CD14-positive monocyte (primary cell): ENCODE results near the gene RBM19. TPM values are rescaled to one million over a fixed set of nuclear protein-coding genes. Genes with fewer than 3 reads are reported as not detected.

ENCODE experiments used
- DNase-seq, 3 donors: peaks; one replicate each; pipeline ENCODE4 v3.0.0-alpha.2; 2011 to 2022
- H2AFZ ChIP-seq: 2 replicates; pipeline ENCODE4 v1.6.0; 2012; ENCODE audit warnings: mild to moderate bottlenecking, low read depth, low read length, inconsistent platforms; ENCODE audit not compliant: insufficient read depth, poor library complexity, severe bottlenecking
- H3K27ac ChIP-seq, 2 donors: 1 replicate in 1 of 2; 2 replicates in 1 of 2; pipeline ENCODE4 v1.5.1; 2012 to 2013; ENCODE audit warnings: low read length in 2 of 2, control low read depth in 1 of 2, inconsistent platforms in 1 of 2, low read depth in 1 of 2, mild to moderate bottlenecking in 1 of 2
- H3K27me3 ChIP-seq, 2 donors: one replicate each; pipeline versions ENCODE4 v1.6.0 to v1.6.1; 2011 to 2013; ENCODE audit warnings: low read length in 2 of 2; ENCODE audit not compliant: control insufficient read depth in 2 of 2, insufficient read depth in 2 of 2
- H3K36me3 ChIP-seq, 2 donors: replicated peaks in 1 of 2; 1 replicate in 1 of 2; 2 replicates in 1 of 2; pipeline versions ENCODE4 v1.5.1 to v1.6.1; 2012 to 2013; ENCODE audit warnings: low read length in 2 of 2, control low read depth in 1 of 2, inconsistent platforms in 1 of 2, mild to moderate bottlenecking in 1 of 2; ENCODE audit not compliant: insufficient read depth in 2 of 2, control insufficient read depth in 1 of 2
- H3K4me1 ChIP-seq, 2 donors: 1 replicate in 1 of 2; 2 replicates in 1 of 2; pipeline versions ENCODE4 v1.5.1 to v1.6.1; 2012 to 2013; ENCODE audit warnings: low read length in 2 of 2, control low read depth in 1 of 2, inconsistent platforms in 1 of 2, mild to moderate bottlenecking in 1 of 2, moderate library complexity in 1 of 2; ENCODE audit not compliant: insufficient read depth in 2 of 2, control insufficient read depth in 1 of 2
- H3K4me2 ChIP-seq: replicated peaks from 2 replicates; pipeline ENCODE3; 2012; ENCODE audit warnings: low read length, moderate library complexity, mild to moderate bottlenecking; ENCODE audit not compliant: poor library complexity, severe bottlenecking; ENCODE audit errors: extremely low read depth
- H3K4me3 ChIP-seq, 3 experiments: fragments of 200-600 bp in 1 of 3; sonication (generic) in 1 of 3; replicated peaks in 1 of 3; 1 replicate in 2 of 3; 2 replicates in 1 of 3; pipeline ENCODE4 v1.5.1; 2011 to 2013; ENCODE audit warnings: low read length in 3 of 3, mild to moderate bottlenecking in 3 of 3, control low read depth in 2 of 3, low read depth in 2 of 3, inconsistent platforms in 1 of 3, moderate library complexity in 1 of 3
- H3K79me2 ChIP-seq: 2 replicates; pipeline ENCODE4 v1.6.0; 2012; ENCODE audit warnings: mild to moderate bottlenecking, control low read depth, inconsistent platforms, low read length, moderate library complexity; ENCODE audit not compliant: insufficient read depth
- H3K9ac ChIP-seq: 2 replicates; pipeline ENCODE4 v1.6.0; 2017; ENCODE audit warnings: low read length, mild to moderate bottlenecking; ENCODE audit not compliant: insufficient read depth, poor library complexity, severe bottlenecking
- H3K9me3 ChIP-seq, 2 donors: replicated peaks in 1 of 2; 1 replicate in 1 of 2; 2 replicates in 1 of 2; pipeline versions ENCODE4 v1.5.1 to v1.6.1; 2012 to 2013; ENCODE audit warnings: low read length in 2 of 2, control low read depth in 1 of 2; ENCODE audit not compliant: control insufficient read depth in 1 of 2, insufficient read depth in 1 of 2
- H4K20me1 ChIP-seq: 2 replicates; pipeline ENCODE4 v1.6.0; 2012; ENCODE audit warnings: mild to moderate bottlenecking, low read length, control low read depth, moderate library complexity; ENCODE audit not compliant: insufficient read depth
- H3K27ac Mint-ChIP-seq, 7 donors: one replicate each; pipeline ENCODE4 v1.8.0; 2020; ENCODE audit warnings: mild to moderate bottlenecking in 7 of 7, mixed read lengths in 7 of 7, moderate library complexity in 6 of 7, inconsistent platforms in 2 of 7
- H3K27me3 Mint-ChIP-seq, 3 donors: one replicate each; pipeline ENCODE4 v1.8.0; 2021 to 2022; ENCODE audit warnings: low read depth in 3 of 3, mild to moderate bottlenecking in 3 of 3, mixed read lengths in 3 of 3, moderate library complexity in 3 of 3, inconsistent platforms in 1 of 3
- H3K36me3 Mint-ChIP-seq, 2 donors: one replicate each; pipeline ENCODE4 v1.8.0; 2020; ENCODE audit warnings: mixed read lengths in 2 of 2, inconsistent platforms in 1 of 2, mild to moderate bottlenecking in 1 of 2
- H3K4me1 Mint-ChIP-seq: one replicate; pipeline ENCODE4 v1.8.0; 2020; ENCODE audit warnings: mild to moderate bottlenecking, mixed read lengths
- H3K4me3 Mint-ChIP-seq, 2 donors: one replicate each; pipeline ENCODE4 v1.8.0; 2020; ENCODE audit warnings: mild to moderate bottlenecking in 2 of 2, mixed read lengths in 2 of 2, moderate library complexity in 1 of 2
- H3K9me3 Mint-ChIP-seq, 7 donors: one replicate each; pipeline ENCODE4 v1.8.0; 2020 to 2022; ENCODE audit warnings: mixed read lengths in 7 of 7, mild to moderate bottlenecking in 6 of 7, moderate library complexity in 6 of 7, inconsistent platforms in 2 of 7
- CTCF ChIP-seq: fragments of 200-600 bp; IDR thresholded peaks from one replicate; pipeline ENCODE4 v1.8.0; 2022; ENCODE audit warnings: antibody characterized with exemption, mild to moderate bottlenecking
- WGBS: methylation state at CpG from one replicate; pipeline ENCODE4 v1.1.5; 2013; ENCODE audit warnings: missing lambda C conversion rate; ENCODE audit not compliant: insufficient coverage; 5-methylcytosine and 5-hydroxymethylcytosine counted together
- intact Hi-C, 2 donors: fragments of 100-400 bp; cut with micrococcal nuclease; formaldehyde crosslinking; loops; one replicate each; pipeline versions ENCODE4 v1.15.0 to v1.15.1; 2023
- polyA plus RNA-seq, 3 donors: library from polyadenylated mRNA; depleted of rRNA in 1 of 3; unstranded in 2 of 3; stranded (reverse) in 1 of 3; fragments of 300-500 nt in 2 of 3; fragments of >200 nt in 1 of 3; fragmentation: Illumina TruSeq in 2 of 3; gene quantifications; 1 replicate in 2 of 3; 2 replicates in 1 of 3; pipeline ENCODE4 v1.2.3, GENCODE V29; 2012 to 2021

RBM19 gene
- polyA plus RNA-seq, 3 donors: 2.1 to 30.4 (median 2.2) TPM

DNA sequence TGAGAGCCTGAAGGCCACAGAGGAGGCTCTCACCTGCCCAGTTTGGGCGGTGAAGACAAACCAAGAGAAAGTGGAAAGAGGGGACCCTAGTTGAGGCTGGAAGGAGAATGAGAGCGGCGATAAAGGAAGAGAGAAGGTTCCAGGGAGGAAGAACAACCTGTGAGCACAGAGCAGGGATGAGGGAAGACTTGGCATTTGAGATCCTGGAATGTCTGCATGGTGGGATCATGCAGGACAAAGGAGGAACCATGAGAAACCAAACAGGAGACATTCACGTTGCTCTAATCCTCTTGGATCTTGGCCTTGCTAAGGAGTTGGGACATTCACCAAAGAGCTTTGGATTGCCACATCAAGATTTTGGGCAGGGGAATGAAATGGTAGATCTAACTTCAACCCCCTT, 22.9 kb upstream of the RBM19 start:
- H3K27me3 ChIP-seq: peaks cover 0 to 2% of the 10 kb centered on the region in 2 donors
- no peak overlapping the region for H3K27ac Mint-ChIP-seq
- H4K20me1 ChIP-seq: no peaks in the 10 kb centered on the region
- no peak overlapping the region for H3K27ac ChIP-seq
- DNase-seq: no peak
- H3K9me3 Mint-ChIP-seq: no peaks in the 10 kb centered on the region
- no peaks in the 10 kb centered on the region for H3K79me2 ChIP-seq
- H3K4me1 Mint-ChIP-seq: no peaks in the 10 kb centered on the region
- no peak overlapping the region for H3K9ac ChIP-seq
- H2AFZ ChIP-seq: no peak overlapping the region
- intact Hi-C loops: no loop called here
- H3K27me3 Mint-ChIP-seq: peaks cover 5 to 21% (median 10%) of the 10 kb centered on the region in 3 donors
- no peaks in the 10 kb centered on the region for H3K4me1 ChIP-seq
- H3K4me3 Mint-ChIP-seq: no peak overlapping the region
- H3K4me2 ChIP-seq: no peak overlapping the region
- 88% methylated on average over 3 of the region's 4 CpGs for WGBS
- no peaks in the 10 kb centered on the region for H3K36me3 ChIP-seq
- TF ChIP-seq CTCF: no peak
- no peaks in the 10 kb centered on the region for H3K9me3 ChIP-seq
- no peak overlapping the region for H3K4me3 ChIP-seq
- no peaks in the 10 kb centered on the region for H3K36me3 Mint-ChIP-seq

DNA sequence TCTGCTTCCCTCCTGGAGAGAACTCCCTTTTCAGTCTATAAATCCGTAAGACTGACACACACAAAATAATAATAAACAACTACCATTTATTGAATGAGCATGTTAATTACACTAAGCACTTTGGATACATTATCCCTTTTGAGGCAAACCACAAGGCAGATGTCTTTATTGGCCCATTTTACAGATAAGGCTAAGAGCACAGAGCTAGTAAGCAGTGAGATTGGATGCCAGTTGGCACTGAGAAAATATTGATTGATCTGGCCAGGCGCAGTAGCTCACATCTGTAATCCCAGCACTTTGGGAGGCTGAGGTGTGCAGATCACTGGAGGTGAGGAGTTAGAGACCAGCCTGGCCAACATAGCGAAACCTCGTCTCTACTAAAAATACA, 21.9 kb upstream of the RBM19 start:
- Histone ChIP-seq H3K4me2 (no peak overlapping the region), H3K4me1 (no peaks in the 10 kb centered on the region), H2AFZ (no peak overlapping the region), H3K27ac (no peak overlapping the region), H3K9ac (no peak overlapping the region), H3K9me3 (no peaks in the 10 kb centered on the region), H3K79me2 (no peaks in the 10 kb centered on the region), H3K36me3 (no peaks in the 10 kb centered on the region), H3K27me3 (peaks cover 0 to 2% of the 10 kb centered on the region in 2 donors), H4K20me1 (no peaks in the 10 kb centered on the region), H3K4me3 (no peak overlapping the region)
- no peak overlapping the region for H3K4me3 Mint-ChIP-seq
- peaks cover 2 to 19% (median 8%) of the 10 kb centered on the region in 3 donors for H3K27me3 Mint-ChIP-seq
- no peak overlapping the region for H3K27ac Mint-ChIP-seq
- no peaks in the 10 kb centered on the region for H3K9me3 Mint-ChIP-seq
- intact Hi-C loops: no loop called here
- no peak for TF ChIP-seq CTCF
- H3K4me1 Mint-ChIP-seq: no peaks in the 10 kb centered on the region
- no peaks in the 10 kb centered on the region for H3K36me3 Mint-ChIP-seq
- DNase-seq: no peak
- 71% methylated on average over 1 of the region's 4 CpGs for whole genome bisulfite sequencing
